HL-60 (cell line): ENCODE measurements around the gene OR4D2.

ENCODE experiments used
- SPI1 ChIP-seq: IDR thresholded peaks from 2 replicates; pipeline ENCODE4 v1.6.1; 2012; ENCODE audit warnings: low read depth, mild to moderate bottlenecking, borderline replicate concordance
- TF ChIP-seq, protein P1 (sequence below): IDR thresholded peaks from one replicate; pipeline ENCODE4 v1.5.1; 2011; ENCODE audit warnings: low read length, control low read depth, inconsistent platforms; ENCODE audit not compliant: insufficient read depth

- TF ChIP-seq SPI1: no peak
- TF ChIP-seq, protein P1, sequence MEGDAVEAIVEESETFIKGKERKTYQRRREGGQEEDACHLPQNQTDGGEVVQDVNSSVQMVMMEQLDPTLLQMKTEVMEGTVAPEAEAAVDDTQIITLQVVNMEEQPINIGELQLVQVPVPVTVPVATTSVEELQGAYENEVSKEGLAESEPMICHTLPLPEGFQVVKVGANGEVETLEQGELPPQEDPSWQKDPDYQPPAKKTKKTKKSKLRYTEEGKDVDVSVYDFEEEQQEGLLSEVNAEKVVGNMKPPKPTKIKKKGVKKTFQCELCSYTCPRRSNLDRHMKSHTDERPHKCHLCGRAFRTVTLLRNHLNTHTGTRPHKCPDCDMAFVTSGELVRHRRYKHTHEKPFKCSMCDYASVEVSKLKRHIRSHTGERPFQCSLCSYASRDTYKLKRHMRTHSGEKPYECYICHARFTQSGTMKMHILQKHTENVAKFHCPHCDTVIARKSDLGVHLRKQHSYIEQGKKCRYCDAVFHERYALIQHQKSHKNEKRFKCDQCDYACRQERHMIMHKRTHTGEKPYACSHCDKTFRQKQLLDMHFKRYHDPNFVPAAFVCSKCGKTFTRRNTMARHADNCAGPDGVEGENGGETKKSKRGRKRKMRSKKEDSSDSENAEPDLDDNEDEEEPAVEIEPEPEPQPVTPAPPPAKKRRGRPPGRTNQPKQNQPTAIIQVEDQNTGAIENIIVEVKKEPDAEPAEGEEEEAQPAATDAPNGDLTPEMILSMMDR: no peak
Observed at GRCh38 chr17:58207451-58207850, 40.7 kb downstream of the OR4D2 start.
